Mesothelial cell of epicardium (in vitro differentiated cells): ENCODE data around the gene LCN1. TPM values are rescaled to one million over a fixed set of nuclear protein-coding genes. Genes with fewer than 3 reads are reported as not detected.

ENCODE experiments used
- DNase-seq, 2 experiments: peaks; one replicate each; pipeline ENCODE4 v3.0.0; 2021; ENCODE audit warnings: low spot score in 2 of 2; ENCODE audit not compliant: unreplicated experiment in 2 of 2
- H3K27ac Mint-ChIP-seq: 2 replicates; pipeline ENCODE4 v1.8.0; 2021; ENCODE audit warnings: mixed read lengths
- H3K27me3 Mint-ChIP-seq: 2 replicates; pipeline ENCODE4 v1.8.0; 2021; ENCODE audit warnings: low read depth, mixed read lengths
- H3K36me3 Mint-ChIP-seq: 2 replicates; pipeline ENCODE4 v1.8.0; 2021; ENCODE audit warnings: mixed read lengths
- H3K4me1 Mint-ChIP-seq: 2 replicates; pipeline ENCODE4 v1.8.0; 2021; ENCODE audit warnings: mixed read lengths
- H3K4me3 Mint-ChIP-seq: 2 replicates; pipeline ENCODE4 v1.8.0; 2021; ENCODE audit warnings: mild to moderate bottlenecking, moderate library complexity, mixed read lengths
- H3K9me3 Mint-ChIP-seq: 2 replicates; pipeline ENCODE4 v1.8.0; 2021; ENCODE audit warnings: mixed read lengths
- total RNA-seq: library from RNA; stranded (reverse); gene quantifications from 3 replicates; pipeline ENCODE4 v1.2.1, GENCODE V29; 2021
- TF ChIP-seq, protein P1 (sequence below): fragments of 200-600 bp; sonication (generic); IDR thresholded peaks from one replicate; pipeline ENCODE4 v1.5.0; 2021; ENCODE audit warnings: antibody characterized with exemption; ENCODE audit not compliant: unreplicated experiment

The LCN1 gene
- total RNA-seq, 1 donor from 2014 or later, result not detected

DNA sequence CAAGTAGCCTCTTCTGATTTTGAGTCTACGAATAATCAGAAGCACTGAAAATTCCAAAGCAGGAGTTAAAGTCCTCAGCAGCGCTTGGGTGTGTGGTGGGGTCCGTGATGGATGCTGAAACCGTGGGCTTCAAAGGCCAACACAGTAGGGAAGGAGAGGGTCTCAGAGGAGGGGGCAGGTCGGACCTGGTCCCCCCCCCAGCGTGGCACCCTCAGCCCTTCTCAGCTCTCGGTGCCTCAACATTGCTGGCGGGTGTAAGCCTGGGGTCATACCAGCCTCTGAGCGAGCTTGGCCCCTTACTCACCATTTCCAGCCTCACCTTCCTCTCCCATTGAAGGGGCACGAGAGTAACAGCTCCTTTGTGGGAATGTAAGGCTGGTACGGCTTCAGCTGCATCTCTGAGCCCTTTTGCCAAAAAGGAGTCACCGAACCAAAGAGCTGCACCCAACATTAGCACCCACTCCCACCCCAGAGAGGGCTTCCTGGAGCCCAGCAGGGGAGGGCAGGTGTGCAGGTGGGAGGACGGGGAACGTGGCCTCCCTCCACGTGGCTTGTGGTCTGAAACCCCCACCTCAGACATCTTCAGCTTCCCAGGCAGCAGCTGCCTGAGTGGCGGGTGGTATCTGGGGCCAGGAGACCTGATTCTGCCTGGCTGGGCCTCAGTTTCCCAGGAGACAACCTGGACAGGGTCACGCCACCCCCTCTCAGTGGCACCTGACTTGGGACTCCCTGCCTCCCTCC is 6.7 kb upstream of the LCN1 start:
- Mint-ChIP-seq H3K4me3 (no peak overlapping the region), H3K27ac (no peak overlapping the region), H3K4me1 (no peaks in the 10 kb centered on the region), H3K36me3 (no peaks in the 10 kb centered on the region), H3K27me3 (peaks cover 1% of the 10 kb centered on the region), H3K9me3 (peaks cover 5% of the 10 kb centered on the region)
- TF ChIP-seq, protein P1, sequence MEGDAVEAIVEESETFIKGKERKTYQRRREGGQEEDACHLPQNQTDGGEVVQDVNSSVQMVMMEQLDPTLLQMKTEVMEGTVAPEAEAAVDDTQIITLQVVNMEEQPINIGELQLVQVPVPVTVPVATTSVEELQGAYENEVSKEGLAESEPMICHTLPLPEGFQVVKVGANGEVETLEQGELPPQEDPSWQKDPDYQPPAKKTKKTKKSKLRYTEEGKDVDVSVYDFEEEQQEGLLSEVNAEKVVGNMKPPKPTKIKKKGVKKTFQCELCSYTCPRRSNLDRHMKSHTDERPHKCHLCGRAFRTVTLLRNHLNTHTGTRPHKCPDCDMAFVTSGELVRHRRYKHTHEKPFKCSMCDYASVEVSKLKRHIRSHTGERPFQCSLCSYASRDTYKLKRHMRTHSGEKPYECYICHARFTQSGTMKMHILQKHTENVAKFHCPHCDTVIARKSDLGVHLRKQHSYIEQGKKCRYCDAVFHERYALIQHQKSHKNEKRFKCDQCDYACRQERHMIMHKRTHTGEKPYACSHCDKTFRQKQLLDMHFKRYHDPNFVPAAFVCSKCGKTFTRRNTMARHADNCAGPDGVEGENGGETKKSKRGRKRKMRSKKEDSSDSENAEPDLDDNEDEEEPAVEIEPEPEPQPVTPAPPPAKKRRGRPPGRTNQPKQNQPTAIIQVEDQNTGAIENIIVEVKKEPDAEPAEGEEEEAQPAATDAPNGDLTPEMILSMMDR, result no peak
- DNase-seq, result no peak

DNA sequence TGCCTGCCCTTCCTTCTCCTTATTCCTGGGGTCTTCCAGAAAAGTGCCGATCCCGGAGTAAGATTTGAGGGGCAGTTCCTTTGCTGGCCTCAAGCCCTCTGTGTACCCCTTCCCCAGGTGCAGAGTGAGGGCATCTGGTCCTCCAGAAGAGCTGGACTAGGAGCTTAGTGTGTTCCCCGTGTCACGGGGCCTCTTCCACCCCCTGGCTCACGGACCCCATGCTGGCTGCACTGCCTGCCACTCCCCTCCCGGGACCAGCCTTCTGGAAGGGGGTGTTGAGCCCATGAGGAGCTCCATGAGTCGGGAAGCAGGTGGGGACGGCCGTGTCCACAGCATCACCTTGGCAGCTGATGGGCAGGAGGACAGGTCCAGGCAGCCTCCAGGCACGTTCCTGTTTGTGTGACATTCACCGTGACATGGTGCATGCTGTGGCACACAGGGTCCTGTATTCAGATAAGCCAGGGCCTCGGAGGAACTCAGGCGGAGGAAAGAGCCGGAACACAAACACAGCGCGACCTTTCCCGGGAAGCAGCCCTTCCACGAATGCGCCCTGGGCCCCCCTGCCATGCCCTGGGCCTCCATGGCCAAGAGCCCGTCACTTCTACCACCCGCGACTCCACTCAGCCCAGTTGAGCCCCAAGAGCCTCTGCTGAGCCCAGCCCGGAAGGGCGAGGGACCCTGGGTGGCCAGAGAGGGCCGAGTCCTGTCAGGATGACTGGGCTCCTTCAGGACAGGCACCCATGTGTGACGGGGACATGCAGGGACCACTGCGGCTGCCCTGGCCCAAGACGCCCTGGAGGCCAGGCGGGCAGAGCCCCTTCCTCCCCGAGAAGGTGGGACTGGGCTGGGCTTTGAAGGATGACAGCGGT is 5.9 kb upstream of the LCN1 start:
- TF ChIP-seq, protein P1, result no peak
- Mint-ChIP-seq H3K36me3 (no peaks in the 10 kb centered on the region), H3K9me3 (peaks cover 9% of the 10 kb centered on the region)

DNA sequence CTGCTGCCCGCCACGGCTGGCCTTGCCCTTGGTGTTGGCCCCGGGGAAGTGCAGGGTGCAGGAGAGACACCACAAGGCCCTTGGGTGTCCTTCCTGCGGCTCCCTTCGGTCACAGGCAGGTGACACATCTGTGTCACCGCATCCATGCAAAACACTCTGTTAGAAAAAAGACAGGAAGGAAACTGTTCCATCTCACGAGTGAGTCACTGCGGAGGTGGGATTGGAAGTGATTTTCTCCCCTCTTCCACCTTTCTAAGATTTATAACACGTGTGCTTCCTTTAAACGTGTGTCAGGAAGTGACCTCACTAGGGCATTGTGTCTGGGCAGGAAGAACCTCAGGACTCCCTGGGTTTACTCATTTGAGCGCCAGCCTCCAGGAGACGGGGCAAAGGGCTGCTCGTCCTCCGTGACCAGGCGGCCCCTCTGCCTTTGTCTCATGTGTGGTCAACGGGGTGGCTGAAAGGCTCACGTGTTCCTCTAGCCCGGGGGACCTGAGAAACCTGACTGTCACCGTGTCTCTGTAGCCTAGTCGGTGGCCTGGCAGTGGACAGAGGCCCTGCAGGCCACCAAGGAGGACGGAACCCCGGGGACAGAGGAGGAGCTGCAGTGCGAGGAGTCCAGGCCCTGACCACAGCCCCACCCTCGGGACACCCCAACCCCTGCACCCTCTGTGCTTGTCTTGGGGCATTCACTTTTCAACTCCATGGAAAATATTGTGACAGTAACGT is 4.9 kb upstream of the LCN1 start:
- no peaks in the 10 kb centered on the region for H3K4me1 Mint-ChIP-seq
- no peaks in the 10 kb centered on the region for H3K36me3 Mint-ChIP-seq
- no peak for DNase-seq

More for the DNA sequence above, 5.9 kb upstream of the LCN1 start:
- no peaks in the 10 kb centered on the region for H3K4me1 Mint-ChIP-seq
- H3K27ac Mint-ChIP-seq, result no peak overlapping the region
- no peak overlapping the region for H3K4me3 Mint-ChIP-seq
- H3K27me3 Mint-ChIP-seq, result peaks cover 1% of the 10 kb centered on the region
- DNase-seq, result no peak

DNA sequence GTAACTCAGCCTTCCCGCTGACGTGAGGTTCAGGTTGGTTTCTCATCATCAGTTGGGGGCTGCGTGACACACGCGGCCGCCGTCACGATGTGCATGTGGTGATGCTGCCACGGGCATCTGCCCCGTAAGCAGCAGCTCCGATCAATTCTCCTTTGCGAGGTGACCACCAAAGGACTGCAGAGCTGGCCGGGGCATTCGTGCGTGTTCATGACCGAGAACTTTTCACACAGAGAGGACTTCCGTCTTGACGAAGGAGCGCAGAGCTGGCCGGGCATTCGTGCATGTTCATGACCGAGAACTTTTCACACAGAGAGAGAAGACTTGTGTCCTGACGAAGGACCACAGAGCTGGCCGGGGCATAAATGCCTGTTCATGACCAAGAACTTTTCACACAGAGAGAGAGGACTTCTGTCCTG is 3.8 kb upstream of the LCN1 start:
- TF ChIP-seq, protein P1, result no peak

More for the DNA sequence above, 4.9 kb upstream of the LCN1 start:
- H3K4me3 Mint-ChIP-seq, result no peak overlapping the region
- TF ChIP-seq, protein P1, result no peak
- no peak overlapping the region for H3K27ac Mint-ChIP-seq
- H3K9me3 Mint-ChIP-seq, result peaks cover 9% of the 10 kb centered on the region
- peaks cover 1% of the 10 kb centered on the region for H3K27me3 Mint-ChIP-seq

DNA sequence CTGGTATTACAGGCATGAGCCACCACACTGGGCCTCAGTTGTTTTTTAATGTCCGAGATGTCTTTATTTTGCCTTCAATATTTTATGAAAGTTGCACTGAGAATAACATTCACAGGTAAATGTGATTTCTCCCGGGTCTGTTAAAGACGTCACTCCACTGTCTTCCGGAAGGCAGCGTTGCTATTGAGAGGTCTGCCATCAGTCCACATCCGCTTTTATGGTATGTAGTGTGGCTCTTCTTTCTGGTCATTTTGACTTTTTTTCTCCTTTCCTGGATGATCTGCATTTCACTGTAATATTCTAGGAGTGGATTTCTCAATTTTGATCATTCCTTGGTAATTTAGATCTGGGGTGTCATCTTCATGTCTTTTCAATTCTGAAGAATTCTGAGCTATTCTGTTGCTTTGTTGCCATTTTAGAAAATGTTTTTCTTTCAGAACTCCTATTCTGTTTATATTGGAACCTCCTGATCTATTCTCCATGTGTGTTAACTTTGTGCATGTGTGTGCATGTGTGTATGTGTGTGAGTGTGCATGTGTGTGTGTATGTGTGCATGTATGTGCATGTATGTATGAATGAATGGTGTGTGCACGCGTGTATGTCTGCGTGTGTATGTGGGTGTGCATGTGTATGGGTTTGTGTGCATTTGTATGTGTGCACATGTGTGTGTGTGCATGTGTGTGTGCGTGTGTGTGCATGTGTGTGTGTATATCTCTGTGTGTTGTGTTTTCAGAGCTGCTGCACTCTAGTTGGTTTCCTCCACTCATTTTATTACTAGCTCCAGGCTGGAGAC is 1.9 kb upstream of the LCN1 start:
- no peak overlapping the region for H3K4me3 Mint-ChIP-seq

More for the DNA sequence above, 3.8 kb upstream of the LCN1 start:
- Mint-ChIP-seq H3K4me1 (peaks cover 1% of the 10 kb centered on the region), H3K27me3 (peaks cover 1% of the 10 kb centered on the region), H3K27ac (no peak overlapping the region), H3K4me3 (no peak overlapping the region), H3K9me3 (peaks cover 9% of the 10 kb centered on the region), H3K36me3 (no peaks in the 10 kb centered on the region)
- no peak for DNase-seq

More for the DNA sequence above, 1.9 kb upstream of the LCN1 start:
- TF ChIP-seq, protein P1, result no peak
- peaks cover 1% of the 10 kb centered on the region for H3K27me3 Mint-ChIP-seq
- no peaks in the 10 kb centered on the region for H3K36me3 Mint-ChIP-seq
- no peak for DNase-seq
- peaks cover 9% of the 10 kb centered on the region for H3K9me3 Mint-ChIP-seq
- H3K27ac Mint-ChIP-seq, result no peak overlapping the region
- H3K4me1 Mint-ChIP-seq, result peaks cover 5% of the 10 kb centered on the region
